Right atrium auricular region (tissue), 2 donors: ENCODE measurements around the gene SPRED2. TPM values are rescaled to one million over a fixed set of nuclear protein-coding genes. Genes with fewer than 3 reads are reported as not detected.

Source experiments
- DNase-seq: peaks from one replicate; pipeline ENCODE4 v3.0.0-alpha.2; 2019; ENCODE audit warnings: low spot score
- H3K27ac ChIP-seq, 2 donors: fragments of 200-600 bp; sonication (generic); 1 replicate in 1 of 2; 2 replicates in 1 of 2; pipeline ENCODE4 v1.5.1; 2016 to 2019
- H3K27me3 ChIP-seq, 2 donors: fragments of 200-600 bp; sonication (generic); one replicate each; pipeline versions ENCODE4 v1.5.1 to v1.6.0; 2017 to 2019
- H3K36me3 ChIP-seq: fragments of 200-600 bp; sonication (generic); one replicate; pipeline ENCODE4 v1.5.1; 2016
- H3K4me1 ChIP-seq, 2 donors: fragments of 200-600 bp; sonication (generic); one replicate each; pipeline versions ENCODE4 v1.5.1 to v1.6.0; 2017 to 2019
- H3K4me3 ChIP-seq, 2 donors: fragments of 200-600 bp; sonication (generic); 1 replicate in 1 of 2; 2 replicates in 1 of 2; pipeline ENCODE4 v1.5.1; 2017 to 2019; ENCODE audit warnings: mild to moderate bottlenecking in 1 of 2, moderate library complexity in 1 of 2
- H3K9me3 ChIP-seq, 2 donors: fragments of 200-600 bp; sonication (generic); one replicate each; pipeline ENCODE4 v1.5.1; 2019
- total RNA-seq, 2 donors: library from RNA; depleted of rRNA; stranded (reverse); fragments of >200 nt; gene quantifications; one replicate each; pipeline ENCODE4 v1.1.0, GENCODE V29; 2016
- TF ChIP-seq, protein P1 (sequence below), 2 donors: fragments of 200-600 bp; sonication (generic); IDR thresholded peaks; one replicate each; pipeline ENCODE4 v1.5.1; 2019; ENCODE audit warnings: antibody characterized with exemption in 2 of 2

The SPRED2 gene
- total RNA-seq, 2 donors from 2014 or later = 14.7 to 17.3 TPM

DNA sequence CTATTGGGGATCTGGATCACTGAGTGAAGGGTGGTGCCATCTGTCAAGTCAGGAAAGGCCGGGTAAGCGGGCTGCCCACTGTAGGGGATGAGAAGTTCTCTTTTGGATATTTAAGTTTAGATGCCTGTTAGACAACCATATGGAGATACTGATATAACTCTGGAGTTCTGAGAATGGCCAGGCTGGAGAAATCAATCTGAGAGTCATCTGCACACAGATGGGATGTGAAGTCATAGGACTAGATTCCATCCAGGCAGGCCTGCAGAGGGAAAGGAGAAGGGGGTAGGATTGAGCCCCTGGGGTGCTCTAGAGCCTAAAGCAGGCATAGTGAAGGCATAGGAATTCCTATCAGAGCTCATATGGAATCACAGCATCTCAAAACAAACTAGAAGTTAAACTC, 30.1 kb downstream of the SPRED2 start:
- no peaks in the 10 kb centered on the region for H3K9me3 ChIP-seq
- no peak overlapping the region for H3K27ac ChIP-seq
- no peak for DNase-seq
- peaks cover 0 to 25% of the 10 kb centered on the region in 2 donors for H3K4me1 ChIP-seq
- TF ChIP-seq, protein P1, sequence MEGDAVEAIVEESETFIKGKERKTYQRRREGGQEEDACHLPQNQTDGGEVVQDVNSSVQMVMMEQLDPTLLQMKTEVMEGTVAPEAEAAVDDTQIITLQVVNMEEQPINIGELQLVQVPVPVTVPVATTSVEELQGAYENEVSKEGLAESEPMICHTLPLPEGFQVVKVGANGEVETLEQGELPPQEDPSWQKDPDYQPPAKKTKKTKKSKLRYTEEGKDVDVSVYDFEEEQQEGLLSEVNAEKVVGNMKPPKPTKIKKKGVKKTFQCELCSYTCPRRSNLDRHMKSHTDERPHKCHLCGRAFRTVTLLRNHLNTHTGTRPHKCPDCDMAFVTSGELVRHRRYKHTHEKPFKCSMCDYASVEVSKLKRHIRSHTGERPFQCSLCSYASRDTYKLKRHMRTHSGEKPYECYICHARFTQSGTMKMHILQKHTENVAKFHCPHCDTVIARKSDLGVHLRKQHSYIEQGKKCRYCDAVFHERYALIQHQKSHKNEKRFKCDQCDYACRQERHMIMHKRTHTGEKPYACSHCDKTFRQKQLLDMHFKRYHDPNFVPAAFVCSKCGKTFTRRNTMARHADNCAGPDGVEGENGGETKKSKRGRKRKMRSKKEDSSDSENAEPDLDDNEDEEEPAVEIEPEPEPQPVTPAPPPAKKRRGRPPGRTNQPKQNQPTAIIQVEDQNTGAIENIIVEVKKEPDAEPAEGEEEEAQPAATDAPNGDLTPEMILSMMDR (IDR thresholded peaks at IDR 0.05) = no peak
- H3K27me3 ChIP-seq = no peaks in the 10 kb centered on the region
- no peak overlapping the region for H3K4me3 ChIP-seq
- no peaks in the 10 kb centered on the region for H3K36me3 ChIP-seq

DNA sequence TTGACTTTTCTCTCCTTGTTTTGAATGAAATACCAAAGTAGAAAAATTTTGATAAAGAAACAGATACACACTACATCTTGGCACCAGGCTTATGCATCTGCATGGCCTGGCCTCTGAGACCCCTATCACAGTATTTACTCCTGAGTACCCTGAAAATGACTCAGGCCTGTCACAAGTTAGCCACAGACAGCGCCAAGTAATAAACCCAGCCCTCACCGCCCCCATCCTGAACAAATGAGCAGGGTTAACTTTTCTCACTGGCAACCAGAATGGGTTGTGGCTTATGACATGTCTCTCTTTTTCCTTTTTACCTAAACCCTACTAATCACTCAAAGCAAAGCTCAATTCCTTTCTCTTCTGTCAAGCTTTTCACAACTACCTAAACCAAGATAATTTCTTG, 35.3 kb downstream of the SPRED2 start:
- no peaks in the 10 kb centered on the region for H3K9me3 ChIP-seq
- TF ChIP-seq, protein P1 (IDR thresholded peaks at IDR 0.05) = no peak
- no peaks in the 10 kb centered on the region for H3K27me3 ChIP-seq
- H3K4me3 ChIP-seq = no peak overlapping the region
- no peaks in the 10 kb centered on the region for H3K36me3 ChIP-seq
- H3K4me1 ChIP-seq = peaks cover 0 to 26% of the 10 kb centered on the region in 2 donors
- DNase-seq = no peak
- H3K27ac ChIP-seq = no peak overlapping the region

DNA sequence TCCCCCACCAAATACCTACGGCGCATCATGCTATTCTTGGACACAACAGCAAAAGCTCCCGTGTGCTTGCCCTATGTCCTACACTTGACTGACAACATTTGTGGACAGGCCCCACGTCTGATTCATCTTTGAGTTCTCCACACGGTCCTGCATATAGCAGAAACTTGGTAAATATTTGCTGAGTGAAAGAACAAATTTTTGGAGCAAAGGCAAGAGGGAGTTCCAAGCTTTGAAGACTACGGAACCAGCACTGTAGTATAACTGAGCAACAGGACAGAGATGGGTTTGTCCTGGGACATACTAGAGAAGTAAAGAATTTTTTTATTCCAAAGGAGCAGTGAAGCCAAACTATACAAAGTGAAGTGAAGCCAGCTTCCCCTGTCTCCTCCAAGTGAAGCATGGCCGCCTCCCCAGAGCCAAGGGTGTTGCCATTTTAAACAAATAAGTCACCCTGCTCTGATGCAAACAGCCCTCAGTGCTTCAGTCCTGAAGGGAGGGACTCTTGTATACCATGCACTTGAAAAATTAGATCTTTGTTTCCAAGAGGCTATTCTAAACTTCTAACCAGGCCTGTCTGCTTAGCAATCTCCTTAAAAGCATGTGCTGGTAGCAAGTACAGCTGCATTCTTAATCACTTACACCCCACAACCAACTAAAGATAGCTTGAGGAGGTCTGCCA, 35.9 kb downstream of the SPRED2 start:
- no peak for DNase-seq
- Histone ChIP-seq H3K4me3 (no peak overlapping the region), H3K27ac (no peak overlapping the region), H3K9me3 (no peaks in the 10 kb centered on the region), H3K36me3 (no peaks in the 10 kb centered on the region), H3K27me3 (no peaks in the 10 kb centered on the region), H3K4me1 (peaks cover 0 to 28% of the 10 kb centered on the region in 2 donors)
- TF ChIP-seq, protein P1 (IDR thresholded peaks at IDR 0.05) = no peak

DNA sequence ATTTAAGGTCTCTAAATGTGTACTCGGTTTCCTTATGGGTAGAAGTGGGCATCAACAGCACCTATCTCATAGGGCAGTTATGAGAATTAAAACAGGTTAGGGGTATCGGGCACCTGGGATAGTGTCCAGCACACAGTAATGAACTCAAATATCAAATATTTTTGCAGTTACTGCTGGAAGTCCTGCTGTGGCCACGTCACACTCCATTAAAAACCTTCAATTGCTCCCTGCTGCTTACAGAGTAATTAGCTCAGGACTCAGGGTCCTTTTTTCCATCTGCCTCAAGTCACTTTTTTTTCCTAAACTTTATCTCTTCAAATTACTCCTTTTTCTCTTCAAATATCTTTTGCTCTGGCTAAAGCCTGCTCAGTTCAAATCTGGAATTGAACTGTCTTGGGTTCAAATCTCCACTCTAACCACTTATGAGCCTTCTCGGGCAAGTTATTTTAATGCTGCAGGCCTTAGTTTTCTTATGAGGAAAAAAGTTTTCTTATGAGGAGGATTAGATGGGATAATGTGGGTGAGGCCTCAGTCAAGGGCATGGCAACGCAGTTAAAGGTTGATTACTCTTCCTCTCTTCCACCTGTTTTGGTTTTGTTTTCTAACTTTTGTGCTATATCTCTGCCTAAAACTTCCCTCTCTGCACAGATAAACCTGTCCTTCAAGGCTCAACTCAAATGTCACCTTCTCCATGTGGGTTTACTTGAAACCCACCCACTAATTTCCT, 36.6 kb downstream of the SPRED2 start:
- DNase-seq = no peak
- H3K4me3 ChIP-seq = no peak overlapping the region
- H3K9me3 ChIP-seq = no peaks in the 10 kb centered on the region
- no peaks in the 10 kb centered on the region for H3K27me3 ChIP-seq
- peaks cover 0 to 32% of the 10 kb centered on the region in 2 donors for H3K4me1 ChIP-seq
- no peak overlapping the region for H3K27ac ChIP-seq
- H3K36me3 ChIP-seq = no peaks in the 10 kb centered on the region
- TF ChIP-seq, protein P1 (IDR thresholded peaks at IDR 0.05) = no peak

DNA sequence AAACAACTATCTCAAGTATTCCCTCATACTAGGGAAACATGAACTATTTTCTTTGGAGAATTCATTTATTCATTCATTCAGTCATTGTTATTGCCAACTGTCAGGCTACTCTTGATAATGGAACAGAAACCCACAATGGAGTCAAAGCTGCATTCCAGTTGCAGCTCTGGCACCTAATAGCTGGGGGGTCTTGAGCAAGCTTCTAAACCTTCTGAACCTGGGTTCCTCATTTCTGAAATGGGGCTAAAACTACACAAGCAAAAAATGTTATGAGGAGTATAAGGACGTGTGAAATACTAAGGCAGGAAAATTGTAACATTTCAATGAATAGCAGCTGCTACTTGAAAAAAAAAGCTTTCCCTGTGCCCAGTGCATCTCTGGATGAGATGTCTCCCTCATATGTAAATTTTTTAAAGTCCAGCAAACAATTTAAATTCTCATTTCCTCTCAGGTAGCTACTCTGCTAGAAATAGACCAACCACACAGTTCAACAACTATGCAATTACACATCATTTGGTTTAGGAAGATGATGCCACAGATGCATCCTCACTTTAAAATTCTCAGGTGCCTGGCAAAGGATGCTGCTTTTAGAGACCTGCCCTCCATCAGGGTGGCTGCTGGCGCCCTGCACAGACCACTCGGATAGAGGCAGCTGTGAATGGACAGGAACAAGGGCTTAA, 38.5 kb downstream of the SPRED2 start:
- Histone ChIP-seq H3K27ac (no peak overlapping the region), H3K4me1 (peaks cover 0 to 44% of the 10 kb centered on the region in 2 donors), H3K27me3 (no peaks in the 10 kb centered on the region), H3K4me3 (no peak overlapping the region), H3K36me3 (no peaks in the 10 kb centered on the region), H3K9me3 (no peaks in the 10 kb centered on the region)
- TF ChIP-seq, protein P1 (IDR thresholded peaks at IDR 0.05) = no peak
- no peak for DNase-seq
